BLaER1 treated with 17β-estradiol and CSF1 and Interleukin-3, amounts not matched to agents 10 nM and 100 nM (cell line): ENCODE data around the gene EMP2.

ENCODE experiments used
- H3K27ac ChIP-seq, 11 experiments: shearing (Covaris generic); formaldehyde crosslinking; 2 replicates each; pipeline ENCODE4 v1.8.1; 2022
- H3K27me3 ChIP-seq, 11 experiments: shearing (Covaris generic); formaldehyde crosslinking; 2 replicates each; pipeline ENCODE4 v1.8.1; 2022
- H3K36me3 ChIP-seq, 11 experiments: shearing (Covaris generic); formaldehyde crosslinking; 2 replicates each; pipeline ENCODE4 v1.8.1; 2022
- H3K4me1 ChIP-seq, 10 experiments: shearing (Covaris generic); formaldehyde crosslinking; 2 replicates each; pipeline ENCODE4 v1.8.1; 2022
- H3K4me2 ChIP-seq, 11 experiments: shearing (Covaris generic); formaldehyde crosslinking; 2 replicates each; pipeline ENCODE4 v1.8.1; 2022
- H3K4me3 ChIP-seq, 10 experiments: shearing (Covaris generic); formaldehyde crosslinking; 2 replicates each; pipeline ENCODE4 v1.8.1; 2022
- H3K9ac ChIP-seq, 11 experiments: shearing (Covaris generic); formaldehyde crosslinking; 2 replicates each; pipeline ENCODE4 v1.8.1; 2022
- H3K9me3 ChIP-seq, 11 experiments: shearing (Covaris generic); formaldehyde crosslinking; replicated peaks in 1 of 11; 2 replicates each; pipeline ENCODE4 v1.8.1; 2022
- H4K20me1 ChIP-seq, 11 experiments: shearing (Covaris generic); formaldehyde crosslinking; 2 replicates each; pipeline ENCODE4 v1.8.1; 2022
- Cebpa-rat ChIP-seq, 11 experiments: shearing (Covaris generic); IDR thresholded peaks; 2 replicates each; pipeline ENCODE4 v1.8.1; 2022

Gene EMP2

DNA sequence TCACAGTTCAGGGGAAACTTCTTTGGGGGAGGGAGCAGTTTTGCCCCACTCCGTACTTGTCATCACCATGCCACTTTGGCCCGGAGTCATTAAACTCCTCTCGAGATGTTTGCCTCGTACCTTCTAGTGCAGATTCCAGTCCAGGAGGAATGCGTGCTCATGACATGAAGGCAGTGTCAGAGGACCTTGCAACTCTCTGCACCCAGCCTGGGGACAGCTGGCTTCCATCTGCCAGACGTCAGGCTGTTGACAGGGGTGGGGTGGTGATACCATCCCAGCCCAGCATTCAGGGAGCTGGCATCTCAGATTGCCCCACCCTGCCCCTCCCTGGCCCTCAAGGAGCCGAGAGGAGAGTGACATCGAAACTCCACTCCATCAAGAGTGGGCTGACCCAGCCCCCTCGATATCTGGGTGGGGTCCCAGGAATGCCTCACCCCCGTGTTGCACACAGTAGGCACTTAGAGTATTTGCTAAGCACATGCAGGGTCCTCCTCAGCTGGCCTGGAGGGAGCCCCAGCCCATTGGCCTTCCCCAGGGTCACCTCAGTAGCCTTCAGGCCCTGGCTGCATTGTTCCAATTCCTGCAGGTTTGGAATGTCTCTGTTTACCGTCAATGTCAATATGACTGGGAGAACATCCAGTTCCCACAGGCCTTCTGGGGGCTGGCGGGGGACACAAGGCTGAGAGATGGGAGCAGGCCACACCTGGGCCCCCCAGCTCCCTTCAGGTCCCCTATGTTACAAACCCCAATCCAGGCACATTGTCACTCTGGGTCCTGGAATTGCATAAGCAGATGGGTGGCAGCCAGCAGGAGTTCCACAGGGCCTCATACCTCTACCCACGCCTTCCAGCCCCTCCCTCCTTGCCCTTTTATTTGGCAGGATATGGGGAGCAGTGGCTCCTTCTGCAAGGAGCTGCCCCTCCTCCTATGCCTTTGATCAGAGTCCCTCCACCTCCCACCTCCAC lies 21.3 kb upstream of the EMP2 start:
- Histone ChIP-seq H4K20me1 (no peaks in the 10 kb centered on the region), H3K9ac (no peak overlapping the region), H3K4me1 (peaks cover 0 to 36% (median 29%) of the 10 kb centered on the region in 10 experiments; a peak in 17 of 20 replicates), H3K4me2 (no peak overlapping the region), H3K4me3 (no peak overlapping the region), H3K9me3 (no peaks in the 10 kb centered on the region), H3K27me3 (no peaks in the 10 kb centered on the region), H3K36me3 (no peaks in the 10 kb centered on the region), H3K27ac (no peak overlapping the region)
- TF ChIP-seq Cebpa-rat (IDR thresholded peaks at IDR 0.05), result no peak

DNA sequence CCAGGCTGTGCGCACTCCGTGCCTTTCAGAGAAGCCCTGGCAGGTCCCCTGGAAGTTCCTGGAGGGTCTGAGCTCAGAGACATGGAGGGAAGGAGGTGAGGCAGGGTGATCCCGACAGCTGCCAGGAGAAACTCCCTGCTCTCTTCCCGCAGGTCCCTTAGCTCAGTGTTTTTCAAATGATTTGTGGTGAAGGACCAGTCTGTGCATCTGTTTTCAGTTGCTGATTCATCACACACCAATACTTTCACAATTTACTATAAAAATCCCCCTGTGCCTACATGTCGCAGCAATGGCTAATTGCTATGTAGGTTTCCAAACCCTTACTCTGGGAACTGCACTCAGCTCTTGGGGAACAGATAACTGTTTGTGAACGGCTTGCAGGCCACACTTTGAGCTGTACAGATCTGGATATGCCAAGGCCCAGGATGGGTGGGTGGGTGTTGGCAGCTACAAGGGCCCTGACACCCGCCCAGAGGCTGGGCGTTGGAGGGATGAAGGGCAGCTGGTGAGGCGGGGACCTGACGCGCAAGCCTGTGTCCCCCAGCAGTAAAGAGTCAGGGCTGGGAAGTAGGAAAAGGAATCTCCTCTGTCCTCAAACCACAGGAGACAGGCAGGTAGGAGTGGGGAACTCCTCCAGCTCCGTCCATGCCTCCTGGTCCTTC lies 20.5 kb upstream of the EMP2 start:
- no peaks in the 10 kb centered on the region for H3K27me3 ChIP-seq
- no peaks in the 10 kb centered on the region for H4K20me1 ChIP-seq
- H3K9me3 ChIP-seq, result no peaks in the 10 kb centered on the region
- no peak overlapping the region for H3K9ac ChIP-seq
- H3K27ac ChIP-seq, result no peak overlapping the region
- no peak for TF ChIP-seq Cebpa-rat (IDR thresholded peaks at IDR 0.05)
- H3K4me1 ChIP-seq, result peaks cover 0 to 43% (median 37%) of the 10 kb centered on the region in 10 experiments; a peak in 17 of 20 replicates
- H3K4me3 ChIP-seq, result no peak overlapping the region
- no peaks in the 10 kb centered on the region for H3K36me3 ChIP-seq
- H3K4me2 ChIP-seq, result peak overlapping the region in 1 of 11 experiments; percentile 6; a peak in 1 of 22 replicates

DNA sequence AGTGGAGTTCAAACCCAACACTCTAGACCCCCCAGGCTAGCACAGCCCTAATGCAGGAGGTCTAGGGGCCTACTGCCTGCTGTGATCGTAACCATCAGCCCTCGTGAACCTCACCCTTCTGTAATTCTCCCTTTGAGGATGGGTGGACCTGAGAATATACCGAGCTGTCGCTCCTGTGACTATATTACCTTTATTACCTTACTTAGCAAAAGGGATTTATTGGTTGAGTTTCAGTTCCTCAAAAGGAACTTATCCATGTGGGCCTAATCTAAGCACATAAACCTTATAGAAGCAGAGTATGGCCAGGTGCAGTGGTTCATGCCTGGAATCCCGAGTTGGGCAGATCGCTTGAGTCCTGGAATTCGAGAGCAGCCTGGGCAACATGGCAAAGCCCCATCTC lies 19.2 kb upstream of the EMP2 start:
- no peak overlapping the region for H3K9ac ChIP-seq

DNA sequence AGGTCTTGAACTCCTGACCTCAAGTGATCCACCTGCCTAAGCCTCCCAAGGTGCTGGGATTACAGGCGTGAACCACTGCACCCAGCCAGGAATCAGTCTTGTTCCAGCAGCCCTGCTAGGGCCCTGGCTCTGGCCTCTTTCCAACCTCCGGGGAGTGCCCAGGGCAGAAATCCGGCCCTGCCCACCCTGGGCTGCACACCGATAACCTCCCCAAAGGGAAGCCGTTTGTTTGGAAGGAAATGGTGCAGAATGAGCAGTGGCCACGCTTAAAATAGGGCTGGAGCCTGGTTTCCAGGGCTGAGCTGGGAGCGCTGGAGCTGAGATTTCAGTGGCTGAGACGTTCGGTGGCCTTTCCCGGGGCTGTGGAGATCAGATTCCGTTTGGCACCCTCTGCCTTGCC lies 17.8 kb upstream of the EMP2 start:
- Histone ChIP-seq H3K27ac (no peak overlapping the region), H3K27me3 (no peaks in the 10 kb centered on the region), H3K4me1 (peaks cover 0 to 59% (median 48%) of the 10 kb centered on the region in 10 experiments; a peak in 17 of 20 replicates), H4K20me1 (no peaks in the 10 kb centered on the region), H3K4me2 (peak overlapping the region in 10 of 11 experiments; percentile 14 to 77 (median 60); a peak in 18 of 22 replicates), H3K9me3 (no peaks in the 10 kb centered on the region), H3K9ac (no peak overlapping the region), H3K36me3 (no peaks in the 10 kb centered on the region), H3K4me3 (no peak overlapping the region)
- TF ChIP-seq Cebpa-rat (IDR thresholded peaks at IDR 0.05), result no peak

More for the DNA sequence above, 19.2 kb upstream of the EMP2 start:
- Histone ChIP-seq H3K4me2 (peak overlapping the region in 6 of 11 experiments; percentile 6 to 77 (median 68); a peak in 6 of 22 replicates), H4K20me1 (no peaks in the 10 kb centered on the region), H3K4me1 (peaks cover 0 to 55% (median 44%) of the 10 kb centered on the region in 10 experiments; a peak in 17 of 20 replicates), H3K4me3 (no peak overlapping the region), H3K9me3 (no peaks in the 10 kb centered on the region), H3K27me3 (no peaks in the 10 kb centered on the region), H3K36me3 (no peaks in the 10 kb centered on the region), H3K27ac (no peak overlapping the region)
- no peak for TF ChIP-seq Cebpa-rat (IDR thresholded peaks at IDR 0.05)

DNA sequence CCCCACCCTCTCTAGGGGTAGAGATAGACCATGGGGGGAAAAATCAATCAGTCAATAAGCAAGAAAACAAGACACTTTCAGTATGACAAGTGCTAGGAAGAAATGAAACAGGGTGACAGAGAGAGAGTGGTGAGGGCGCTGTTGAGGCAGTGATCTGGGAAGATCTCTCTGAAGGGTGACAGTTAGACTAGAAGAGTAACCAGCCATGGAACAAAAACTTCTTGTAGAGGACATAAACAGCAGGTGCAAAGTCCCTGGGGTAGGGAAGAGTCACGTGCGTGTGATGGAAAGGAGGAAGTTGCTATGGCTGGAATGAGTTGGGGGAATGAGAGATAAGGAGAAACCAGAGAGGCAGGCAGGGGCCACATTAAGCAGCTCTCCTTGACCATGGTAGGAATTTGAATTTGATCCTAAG lies 16.8 kb upstream of the EMP2 start:
- Histone ChIP-seq H3K4me3 (no peak overlapping the region), H3K4me2 (peak overlapping the region in 8 of 11 experiments; percentile 41 to 77 (median 66); a peak in 12 of 22 replicates)

DNA sequence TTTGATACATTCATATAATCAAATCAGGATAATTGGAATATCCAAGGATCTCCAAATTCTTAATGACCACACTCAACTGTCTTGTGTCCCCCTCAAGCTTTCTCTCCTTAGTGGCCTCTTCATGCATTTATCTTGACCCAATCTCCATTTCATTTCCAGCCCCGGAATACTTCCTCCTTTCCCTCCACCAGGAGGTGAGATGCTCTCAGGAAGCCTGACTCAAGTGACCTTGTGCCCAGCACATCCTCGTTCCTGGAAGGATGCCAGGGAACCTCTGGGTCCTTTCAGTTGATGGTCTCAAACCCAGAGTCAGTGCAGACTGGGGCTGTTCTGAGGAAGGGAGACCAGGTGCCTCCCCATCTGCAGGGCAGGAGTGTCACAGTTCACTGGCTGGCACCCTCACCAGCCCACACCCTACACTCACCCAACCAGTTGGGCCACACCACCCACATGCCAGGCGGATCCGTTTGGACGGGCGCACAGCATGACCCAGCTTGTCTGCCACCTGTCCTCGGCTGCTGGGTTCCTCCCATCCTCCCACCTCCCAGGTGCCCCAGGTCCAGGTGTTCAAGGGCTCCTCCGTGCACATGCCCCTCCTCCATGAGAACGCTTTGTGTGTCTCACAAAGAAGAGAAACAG lies 14.0 kb upstream of the EMP2 start:
- Histone ChIP-seq H3K9me3 (no peaks in the 10 kb centered on the region), H3K27me3 (no peaks in the 10 kb centered on the region), H4K20me1 (no peaks in the 10 kb centered on the region), H3K4me1 (peaks cover 0 to 53% (median 43%) of the 10 kb centered on the region in 10 experiments; a peak in 17 of 20 replicates), H3K27ac (no peak overlapping the region), H3K4me3 (no peak overlapping the region), H3K4me2 (peak overlapping the region; percentile 13 to 77 (median 59); a peak in 17 of 22 replicates), H3K36me3 (no peaks in the 10 kb centered on the region), H3K9ac (no peak overlapping the region)
- TF ChIP-seq Cebpa-rat (IDR thresholded peaks at IDR 0.05), result no peak

More for the DNA sequence above, 16.8 kb upstream of the EMP2 start:
- Histone ChIP-seq H4K20me1 (no peaks in the 10 kb centered on the region), H3K36me3 (no peaks in the 10 kb centered on the region), H3K9me3 (no peaks in the 10 kb centered on the region), H3K4me1 (peaks cover 0 to 59% (median 48%) of the 10 kb centered on the region in 10 experiments; a peak in 17 of 20 replicates), H3K27me3 (no peaks in the 10 kb centered on the region), H3K9ac (no peak overlapping the region), H3K27ac (no peak overlapping the region; a peak in 1 of 22 replicates)
- no peak for TF ChIP-seq Cebpa-rat (IDR thresholded peaks at IDR 0.05)

DNA sequence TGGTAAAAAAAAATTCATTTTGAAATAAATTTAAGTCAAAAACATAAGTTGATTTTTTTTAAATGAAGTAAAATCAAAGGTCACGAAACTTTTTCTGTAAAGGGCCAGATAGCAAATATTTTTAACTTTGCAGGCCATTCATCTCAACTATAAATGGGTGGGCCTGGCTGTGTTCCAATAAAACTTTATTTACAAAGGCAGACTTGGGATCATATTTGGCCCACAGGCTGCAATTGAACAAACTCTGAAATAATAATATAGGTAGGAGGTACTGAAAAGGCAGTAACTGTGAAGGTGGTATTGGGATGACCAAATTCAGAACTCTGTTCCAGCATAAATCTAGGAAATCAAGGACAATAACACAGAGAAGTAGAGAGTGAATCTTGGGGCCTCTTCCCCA lies 12.2 kb upstream of the EMP2 start:
- no peak for TF ChIP-seq Cebpa-rat (IDR thresholded peaks at IDR 0.05)
- no peak overlapping the region for H3K4me3 ChIP-seq
- H4K20me1 ChIP-seq, result no peaks in the 10 kb centered on the region
- no peaks in the 10 kb centered on the region for H3K36me3 ChIP-seq
- H3K27ac ChIP-seq, result no peak overlapping the region
- H3K9me3 ChIP-seq, result no peaks in the 10 kb centered on the region
- no peaks in the 10 kb centered on the region for H3K27me3 ChIP-seq
- H3K9ac ChIP-seq, result no peak overlapping the region
- no peak overlapping the region for H3K4me2 ChIP-seq
- H3K4me1 ChIP-seq, result peaks cover 0 to 44% (median 30%) of the 10 kb centered on the region in 10 experiments; a peak in 17 of 20 replicates

DNA sequence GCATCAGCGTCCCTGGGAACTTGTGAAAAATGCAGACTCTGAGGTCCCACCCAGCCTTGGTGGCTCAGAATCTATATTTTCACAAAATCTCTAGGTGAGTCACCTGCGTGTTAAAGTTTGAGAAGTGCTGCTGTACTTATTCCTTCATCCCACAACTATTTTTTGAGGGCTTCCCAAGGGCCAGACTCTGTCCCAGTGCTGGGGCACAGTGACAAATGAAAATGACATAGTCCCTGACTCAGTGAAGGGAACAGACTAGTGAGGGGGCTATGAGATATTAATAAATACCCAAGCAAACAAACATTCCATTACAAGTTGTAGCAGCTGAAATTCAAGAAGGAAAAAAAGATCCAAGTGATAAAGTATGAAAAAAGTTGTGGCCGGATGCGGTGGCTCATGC lies 9.9 kb upstream of the EMP2 start:
- Histone ChIP-seq H3K4me3 (no peak overlapping the region), H3K9me3 (no peaks in the 10 kb centered on the region), H4K20me1 (no peaks in the 10 kb centered on the region), H3K27me3 (no peaks in the 10 kb centered on the region), H3K4me2 (no peak overlapping the region), H3K36me3 (no peaks in the 10 kb centered on the region), H3K27ac (no peak overlapping the region), H3K9ac (no peak overlapping the region), H3K4me1 (peaks cover 0 to 21% (median 14%) of the 10 kb centered on the region in 10 experiments; a peak in 17 of 20 replicates)
- no peak for TF ChIP-seq Cebpa-rat (IDR thresholded peaks at IDR 0.05)

DNA sequence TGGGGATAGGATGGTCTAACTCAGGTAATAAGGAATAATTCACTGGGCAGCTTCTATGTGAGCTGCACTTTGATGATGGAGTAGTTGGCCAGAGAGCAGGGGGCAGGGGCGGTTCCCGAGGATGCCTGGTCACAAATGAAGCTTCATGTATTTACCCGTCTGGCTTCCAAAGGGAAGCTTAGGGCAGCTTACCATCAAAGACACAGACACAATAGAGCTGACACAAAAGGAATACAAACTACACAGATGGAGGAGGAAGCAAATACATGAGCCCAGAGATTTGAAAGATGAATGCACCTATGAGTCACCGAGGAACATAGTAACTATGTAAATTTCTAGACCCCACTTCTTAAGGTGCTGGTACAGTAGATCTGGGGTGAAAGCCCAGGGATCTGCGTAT lies 8.7 kb upstream of the EMP2 start:
- Histone ChIP-seq H4K20me1 (no peaks in the 10 kb centered on the region), H3K27ac (no peak overlapping the region), H3K9ac (no peak overlapping the region), H3K27me3 (no peaks in the 10 kb centered on the region), H3K36me3 (no peaks in the 10 kb centered on the region), H3K9me3 (no peaks in the 10 kb centered on the region), H3K4me1 (peaks cover 0 to 10% (median 5%) of the 10 kb centered on the region in 10 experiments; a peak in 9 of 20 replicates), H3K4me2 (peak overlapping the region in 6 of 11 experiments; percentile 10 to 54 (median 28); a peak in 8 of 22 replicates), H3K4me3 (no peak overlapping the region)
- TF ChIP-seq Cebpa-rat (IDR thresholded peaks at IDR 0.05), result no peak
